Middle frontal gyrus (tissue), 1 donor: ENCODE results near the gene FXYD4.
"Not testable (repeated sequence)": the region's sequence is repeated elsewhere in the genome, so short reads cannot be mapped to it uniquely, and the experiment has no call there.

Source experiments
- DNase-seq: peaks from one replicate; pipeline ENCODE4 v3.0.0-alpha.2; 2015; ENCODE audit warnings: low spot score; ENCODE audit errors: extremely low spot score

The FXYD4 gene

DNA sequence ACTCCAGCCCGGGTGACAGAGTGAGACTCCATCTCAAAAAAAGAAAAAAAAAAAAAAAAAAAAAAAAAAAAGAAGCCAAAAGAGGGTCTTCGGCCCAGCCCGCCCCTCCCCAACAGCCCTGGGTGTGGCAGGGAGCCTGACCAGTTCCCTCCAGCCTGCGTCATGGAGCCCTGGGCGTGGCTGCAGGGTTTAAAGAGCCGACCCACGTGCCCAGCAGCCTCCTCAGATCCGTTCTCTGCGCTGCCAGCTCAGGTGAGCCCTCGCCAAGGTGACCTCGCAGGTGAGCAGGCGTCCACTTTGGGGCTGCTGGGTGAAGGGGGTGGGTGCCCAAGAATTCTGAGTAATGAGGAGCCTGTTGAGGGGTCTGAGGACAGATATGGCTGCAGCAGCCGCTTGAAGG is at the start of gene FXYD4:
Gene FXYD4 (plus strand): TSS at position 219 of the 400 bp plus-strand sequence. CDS start 2,111 bp downstream, outside the sequence.
- no peak for DNase-seq

GRCh38 chr10:43322331-43322730 is 49.1 kb upstream of the FXYD4 start:
- no peak for DNase-seq

DNA sequence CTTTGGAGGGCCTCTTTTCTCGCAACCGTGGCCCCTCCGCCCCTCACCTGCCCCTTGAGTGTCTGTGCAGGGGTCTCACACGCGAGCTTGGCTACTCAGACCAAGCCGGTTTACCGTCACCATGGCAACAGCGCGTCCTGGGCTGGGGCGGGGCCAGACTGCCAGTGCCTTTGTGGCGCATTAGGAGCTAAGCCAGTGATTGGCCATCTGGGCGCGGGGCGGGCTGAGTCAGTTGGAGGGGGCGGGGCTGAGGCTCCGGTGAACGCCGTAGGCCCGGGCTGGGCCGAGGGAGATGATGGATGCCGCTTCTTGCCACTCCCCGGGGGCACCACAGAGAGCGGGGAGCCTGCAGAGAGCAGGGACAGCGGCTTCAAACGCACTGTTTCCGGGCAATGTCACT is 48.7 kb upstream of the FXYD4 start:
- peak; percentile 90 for DNase-seq

DNA sequence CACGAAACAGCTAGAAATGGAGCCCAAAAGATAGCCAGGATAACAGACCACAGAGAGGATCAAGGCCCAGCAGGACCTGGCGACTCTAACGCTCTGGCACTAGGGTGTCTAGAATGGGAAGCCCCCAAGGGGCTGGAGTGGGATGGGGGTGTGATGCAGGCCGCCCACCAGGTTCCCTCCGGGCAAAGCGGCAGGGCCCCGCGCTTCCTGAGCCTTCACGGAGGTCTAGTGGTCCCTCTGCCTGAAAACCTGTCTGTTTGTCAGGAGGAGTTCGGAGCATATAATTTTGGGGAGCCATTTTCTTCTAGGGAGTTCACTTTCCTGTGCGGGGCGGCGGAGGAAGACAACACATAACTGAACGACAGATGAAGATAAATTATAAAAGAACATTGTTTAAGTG is 48.2 kb upstream of the FXYD4 start:
- DNase-seq = no peak

GRCh38 chr10:43324876-43325275 is 46.6 kb upstream of the FXYD4 start:
- no peak for DNase-seq

DNA sequence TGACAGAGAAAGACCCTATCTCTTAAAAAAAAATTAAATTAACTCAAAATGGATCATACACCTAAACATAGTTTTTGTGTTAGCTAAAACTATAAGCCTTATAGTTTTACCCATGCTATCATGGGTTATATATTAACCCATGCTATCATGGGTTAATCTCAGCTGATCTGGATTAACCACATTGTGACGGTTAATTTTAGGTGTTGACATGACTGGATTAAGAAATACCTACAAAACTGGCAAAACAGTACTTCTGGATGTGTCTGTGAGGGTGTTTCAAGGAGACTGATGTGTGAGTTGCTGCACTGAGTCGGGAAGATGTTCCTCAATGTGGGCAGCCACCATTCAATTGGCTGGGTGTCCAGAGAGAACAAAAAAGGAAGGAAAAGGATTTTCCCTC is 44.3 kb upstream of the FXYD4 start:
- DNase-seq = no peak

DNA sequence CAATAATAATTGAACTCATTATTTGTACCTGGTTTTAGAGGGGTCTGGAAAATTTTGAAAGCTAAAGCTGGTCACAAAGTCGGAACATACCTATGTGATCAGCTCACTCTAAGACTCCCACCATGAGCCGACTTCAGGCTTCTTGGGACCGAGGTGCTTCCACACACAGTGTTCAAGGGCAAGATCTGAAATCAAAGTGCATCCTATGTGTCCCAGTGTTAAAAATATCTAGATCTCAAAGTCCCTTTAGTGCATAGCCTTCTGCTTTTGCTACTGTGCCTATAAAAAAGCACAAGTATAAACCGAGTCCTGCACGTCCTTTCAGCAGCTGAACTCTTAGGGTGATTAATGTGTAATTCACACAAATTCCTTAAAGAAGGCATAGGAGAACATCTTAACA is 43.5 kb upstream of the FXYD4 start:
- DNase-seq = no peak

DNA sequence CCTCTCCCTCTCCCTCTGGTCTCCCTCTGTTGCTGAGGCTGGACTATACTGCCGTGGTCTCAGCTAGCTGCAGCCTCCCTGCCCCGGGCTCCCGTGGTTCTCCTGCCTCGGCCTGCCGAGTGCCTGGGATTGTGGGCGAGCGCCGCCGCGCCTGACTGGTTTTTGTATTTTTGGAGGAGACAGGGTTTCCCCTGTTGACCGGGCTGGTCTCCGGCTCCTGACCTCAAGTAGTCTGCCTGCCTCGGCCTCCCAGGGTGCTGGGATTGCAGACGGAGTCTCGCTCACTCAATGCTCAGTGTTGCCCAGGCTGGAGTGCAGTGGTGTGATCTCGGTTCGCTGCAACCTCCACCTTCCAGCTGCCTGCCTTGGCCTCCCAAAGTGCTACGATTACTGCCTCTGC is 42.6 kb upstream of the FXYD4 start:
- not testable (repeated sequence) for DNase-seq

- not testable (repeated sequence) for DNase-seq
Observed at GRCh38 chr10:43329246-43329885, 42.1 kb upstream of the FXYD4 start.

DNA sequence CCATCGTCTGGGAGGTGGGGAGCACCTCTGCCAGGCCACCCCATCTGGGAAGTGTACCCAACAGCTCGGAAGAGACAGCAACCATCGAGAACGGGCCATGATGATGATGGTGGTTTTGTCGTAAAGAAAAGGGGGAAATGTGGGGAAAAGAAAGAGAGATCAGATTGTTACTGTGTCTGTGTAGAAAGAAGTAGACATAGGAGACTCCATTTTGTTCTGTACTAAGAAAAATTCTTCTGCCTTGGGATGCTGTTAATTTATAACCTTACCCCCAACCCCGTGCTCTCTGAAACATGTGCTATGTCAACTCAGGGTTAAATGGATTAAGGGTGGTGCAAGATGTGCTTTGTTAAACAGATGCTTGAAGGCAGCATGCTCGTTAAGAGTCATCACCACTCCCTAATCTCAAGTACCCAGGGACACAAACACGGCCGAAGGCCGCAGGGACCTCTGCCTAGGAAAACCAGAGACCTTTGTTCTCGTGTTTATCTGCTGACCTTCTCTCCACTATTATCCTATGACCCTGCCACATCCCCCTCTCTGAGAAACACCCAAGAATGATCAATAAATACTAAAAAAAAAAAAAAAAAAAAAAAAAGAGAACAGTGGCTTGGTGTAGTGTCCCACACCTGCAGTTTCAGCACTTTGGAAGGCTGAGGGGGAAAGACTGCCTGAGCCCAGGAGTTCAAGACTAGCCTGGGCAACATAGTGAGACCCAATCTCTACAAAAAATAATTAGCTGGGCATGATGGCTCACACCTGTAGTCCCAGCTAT is 41.2 kb upstream of the FXYD4 start:
- not testable (repeated sequence) for DNase-seq

DNA sequence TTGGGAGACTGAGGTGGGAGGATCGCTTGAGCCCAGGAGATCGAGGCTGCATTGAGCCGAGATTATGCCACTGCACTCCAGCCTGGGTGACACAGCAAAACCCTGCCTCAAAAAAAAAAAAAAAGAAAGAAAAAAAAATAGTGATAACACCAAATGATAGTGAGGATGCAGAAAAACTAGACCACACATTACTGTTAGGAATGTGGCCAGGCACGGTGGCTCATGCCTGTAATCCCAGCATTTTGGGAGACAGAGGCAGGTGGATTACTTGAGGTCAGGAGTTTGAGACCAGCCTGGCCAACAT is 40.7 kb upstream of the FXYD4 start:
- not testable (repeated sequence) for DNase-seq

GRCh38 chr10:43333653-43334052 is 37.8 kb upstream of the FXYD4 start:
- no peak for DNase-seq

DNA sequence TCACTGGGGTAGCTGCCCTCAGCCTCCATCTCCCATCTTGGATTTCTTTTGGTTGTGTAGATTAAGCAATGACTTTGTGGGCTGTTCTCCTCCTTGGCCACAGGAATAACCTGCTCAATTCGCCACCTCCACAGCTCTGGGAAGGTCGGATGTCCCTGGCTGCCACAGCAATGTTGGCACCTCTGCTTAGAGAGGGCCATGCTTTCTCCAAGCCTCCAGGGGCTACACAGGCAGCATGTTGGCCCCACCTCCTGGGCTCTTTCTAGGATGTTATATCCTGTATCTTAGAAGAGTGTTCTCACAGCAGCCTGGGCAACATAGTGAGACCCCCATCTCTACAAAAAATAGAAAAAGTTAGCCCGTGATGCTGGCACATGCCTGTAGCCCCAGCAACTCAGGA is 35.4 kb upstream of the FXYD4 start:
- DNase-seq = no peak

GRCh38 chr10:43336641-43337318 is 34.7 kb upstream of the FXYD4 start:
- no peak for DNase-seq

DNA sequence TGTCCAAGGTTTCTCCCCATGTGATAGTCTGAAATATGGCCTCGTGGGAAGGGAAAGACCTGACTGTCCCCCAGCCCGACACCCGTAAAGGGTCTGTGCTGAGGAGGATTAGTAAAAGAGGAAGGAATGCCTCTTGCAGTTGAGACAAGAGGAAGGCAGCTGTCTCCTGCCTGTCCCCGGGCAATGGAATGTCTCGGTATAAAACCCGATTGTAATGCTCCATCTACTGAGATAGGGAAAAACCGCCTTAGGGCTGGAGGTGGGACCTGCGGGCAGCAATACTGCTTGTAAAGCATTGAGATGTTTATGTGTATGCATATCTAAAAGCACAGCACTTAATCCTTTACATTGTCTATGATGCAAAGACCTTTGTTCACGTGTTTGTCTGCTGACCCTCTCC is 33.9 kb upstream of the FXYD4 start:
- not testable (repeated sequence) for DNase-seq

DNA sequence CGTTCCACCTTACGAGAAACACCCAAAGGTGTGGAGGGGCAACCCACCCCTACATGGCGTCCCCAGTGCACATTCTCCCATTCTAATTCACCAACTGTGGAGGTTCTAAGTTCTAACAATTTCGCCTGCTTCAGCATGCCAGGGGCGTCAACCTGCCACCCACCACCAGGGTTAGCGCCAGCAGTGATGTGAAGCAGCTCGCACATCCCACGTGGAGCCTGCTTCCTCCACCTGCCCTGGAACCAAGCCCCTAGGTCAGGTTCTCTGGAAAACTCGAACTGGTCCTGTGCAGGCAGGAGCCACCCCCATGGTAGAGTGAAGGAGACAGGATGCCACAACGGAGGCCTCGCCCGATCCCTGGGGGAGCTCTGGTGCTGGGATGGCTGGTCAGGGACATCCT is 33.3 kb upstream of the FXYD4 start:
- DNase-seq = no peak

DNA sequence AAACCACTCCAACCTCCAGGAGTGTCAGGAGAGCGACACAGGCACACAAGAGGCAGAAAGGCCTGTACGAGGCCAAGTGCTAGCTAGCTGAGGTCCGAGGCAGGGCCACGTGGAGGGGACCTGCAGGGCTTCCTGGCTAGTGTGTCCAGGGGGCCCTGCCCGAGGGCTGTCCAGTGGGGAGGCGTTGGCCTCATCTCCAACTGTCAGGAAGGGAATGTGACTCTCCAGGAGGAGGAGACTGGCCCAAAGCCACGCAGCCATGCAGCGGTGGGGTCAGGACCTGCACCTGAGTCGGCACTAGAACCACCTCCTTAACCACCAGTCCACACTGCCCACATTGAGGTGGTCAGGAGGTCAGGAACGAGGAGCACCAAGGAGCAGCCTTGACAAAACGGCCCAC is 32.3 kb upstream of the FXYD4 start:
- DNase-seq = no peak

DNA sequence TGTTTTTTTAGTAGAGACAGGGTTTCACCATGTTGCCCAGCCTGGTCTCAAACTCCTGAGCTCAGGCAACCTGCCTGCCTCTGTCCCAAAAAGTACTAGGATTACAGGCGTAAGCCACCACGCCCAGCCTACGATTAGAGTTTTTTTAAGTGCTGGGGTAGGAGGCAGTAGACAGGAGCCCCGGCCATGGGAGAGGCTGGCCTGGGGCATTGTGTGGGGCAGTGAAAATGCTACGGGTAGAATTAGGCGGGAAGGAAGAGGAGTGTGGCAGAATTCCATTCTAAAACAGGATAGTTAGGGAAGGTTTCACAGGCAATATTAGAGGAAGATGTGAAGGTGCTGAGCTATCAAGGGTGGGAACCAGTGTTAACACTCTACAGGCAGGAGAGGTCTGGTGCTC is 31.3 kb upstream of the FXYD4 start:
- no peak for DNase-seq

GRCh38 chr10:43340619-43341018 is 30.8 kb upstream of the FXYD4 start:
- DNase-seq = no peak

- DNase-seq = no peak
Observed at GRCh38 chr10:43341450-43341849, 30.0 kb upstream of the FXYD4 start.

DNA sequence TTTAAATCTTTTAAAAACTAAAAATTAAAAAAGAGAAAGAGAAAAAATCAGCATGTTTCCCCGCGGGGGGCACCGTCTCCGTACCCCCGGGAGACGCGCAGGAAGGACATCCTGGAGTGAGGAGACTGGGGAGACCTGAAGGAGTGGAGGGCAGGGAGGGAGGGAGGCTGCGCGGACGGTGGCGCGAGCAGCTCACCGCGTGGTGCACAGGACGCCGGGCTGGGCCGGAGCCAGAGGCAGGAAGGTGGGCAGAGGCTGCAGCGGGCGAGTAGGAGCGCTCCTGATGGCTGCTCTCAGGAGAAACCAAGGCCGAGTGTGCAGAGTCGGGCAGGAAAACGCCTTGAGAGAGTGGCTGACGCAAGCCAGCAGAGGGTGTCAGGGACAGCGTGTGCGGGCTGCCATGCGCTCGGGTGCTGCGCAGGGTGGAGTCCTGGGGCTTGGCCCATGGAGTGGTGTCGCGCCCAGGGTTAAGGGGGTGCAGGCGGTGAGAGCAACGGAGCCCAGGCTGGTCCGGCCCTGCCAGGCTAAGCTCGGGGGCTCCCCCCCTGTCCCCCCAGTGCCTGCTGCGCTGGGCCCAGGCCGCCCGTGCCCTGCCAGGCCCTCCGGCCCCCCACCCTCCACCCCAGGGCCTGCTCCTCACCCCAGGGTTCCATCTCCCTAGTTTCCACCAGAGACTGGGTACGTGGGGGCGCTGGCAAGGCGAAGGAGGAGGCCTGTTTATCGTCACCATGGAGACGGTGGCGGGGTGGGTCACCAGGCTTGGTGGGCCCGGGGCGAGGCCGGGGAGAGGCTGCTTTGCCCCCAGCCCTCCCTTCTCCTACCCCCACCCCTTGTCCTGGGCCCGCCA is 28.9 kb upstream of the FXYD4 start:
- DNase-seq = no peak

GRCh38 chr10:43343126-43343525 is 28.3 kb upstream of the FXYD4 start:
- DNase-seq = no peak
